Right forelimb (tissue), 1 donor: ENCODE data around the gene PDPR.
"Not testable (repeated sequence)": the region's sequence is repeated elsewhere in the genome, so short reads cannot be mapped to it uniquely, and the experiment has no call there.

ENCODE experiments used
- DNase-seq: peaks from one replicate; pipeline ENCODE4 v3.0.0-alpha.2; 2018

The PDPR gene

GRCh38 chr16:70163596-70163995 lies 49.5 kb downstream of the PDPR start:
- no peak for DNase-seq

DNA sequence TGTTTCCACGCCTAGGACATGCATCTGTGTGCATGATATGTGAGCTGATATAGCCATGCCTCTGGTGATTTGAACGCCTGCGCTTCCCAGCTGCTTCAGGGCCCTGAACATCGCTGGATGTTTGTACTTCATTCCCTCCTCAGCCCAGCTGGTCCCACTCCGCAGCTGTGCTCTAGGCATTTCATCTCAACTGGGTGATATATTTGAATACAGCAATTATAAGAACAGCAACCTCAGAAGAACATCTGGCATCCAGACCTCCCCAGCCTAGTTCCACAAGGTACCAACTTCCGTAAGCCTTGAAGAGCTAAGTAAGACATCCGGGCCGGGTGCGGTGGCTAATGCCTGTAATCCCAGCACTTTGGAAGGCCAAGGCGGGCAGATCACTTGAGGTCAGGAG lies 52.6 kb downstream of the PDPR start:
- DNase-seq = not testable (repeated sequence)

GRCh38 chr16:70173212-70173837 lies 59.2 kb downstream of the PDPR start, which contains the start of gene CLEC18C:
CLEC18C (plus strand) TSS chr16:70173787; CDS start chr16:70174279, 492 bp downstream.
- not testable (repeated sequence) for DNase-seq

- not testable (repeated sequence) for DNase-seq
These were observed 59.8 kb downstream of the PDPR start for GRCh38 chr16:70173916-70174315.

- DNase-seq = not testable (repeated sequence)
These were observed 60.3 kb downstream of the PDPR start for GRCh38 chr16:70174387-70174932.

- DNase-seq = not testable (repeated sequence)
These were observed 73.9 kb downstream of the PDPR start for GRCh38 chr16:70187858-70188607.

- peak; percentile 53 for DNase-seq
These were observed 74.4 kb downstream of the PDPR start for GRCh38 chr16:70188608-70188915.

GRCh38 chr16:70190574-70190973 lies 76.4 kb downstream of the PDPR start:
- not testable (repeated sequence) for DNase-seq

- not testable (repeated sequence) for DNase-seq
These were observed 82.7 kb downstream of the PDPR start for GRCh38 chr16:70196683-70197300.

GRCh38 chr16:70197611-70198010 lies 83.5 kb downstream of the PDPR start:
- DNase-seq = not testable (repeated sequence)

GRCh38 chr16:70198230-70198629 lies 84.1 kb downstream of the PDPR start:
- not testable (repeated sequence) for DNase-seq

GRCh38 chr16:70198666-70199065 lies 84.5 kb downstream of the PDPR start:
- DNase-seq = not testable (repeated sequence)

DNA sequence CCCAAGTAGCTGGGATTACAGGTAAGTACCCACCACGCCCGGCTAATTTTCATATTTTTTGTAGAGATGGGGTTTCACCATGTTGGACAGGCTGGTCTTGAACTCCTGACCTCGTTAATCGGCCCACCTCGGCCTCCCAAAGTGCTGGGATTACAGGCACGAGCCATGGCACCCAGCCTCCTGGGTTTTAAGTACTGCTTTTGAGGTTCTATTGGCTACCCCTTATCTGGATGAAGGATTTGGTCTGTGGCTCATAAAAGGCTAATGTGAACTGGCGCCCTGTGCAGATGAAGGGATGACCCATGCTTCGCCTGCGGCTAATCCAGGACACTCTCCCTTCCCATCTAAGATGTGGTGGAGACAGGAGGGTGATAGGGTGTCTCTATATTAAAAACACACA lies 85.0 kb downstream of the PDPR start:
- DNase-seq = not testable (repeated sequence)

DNA sequence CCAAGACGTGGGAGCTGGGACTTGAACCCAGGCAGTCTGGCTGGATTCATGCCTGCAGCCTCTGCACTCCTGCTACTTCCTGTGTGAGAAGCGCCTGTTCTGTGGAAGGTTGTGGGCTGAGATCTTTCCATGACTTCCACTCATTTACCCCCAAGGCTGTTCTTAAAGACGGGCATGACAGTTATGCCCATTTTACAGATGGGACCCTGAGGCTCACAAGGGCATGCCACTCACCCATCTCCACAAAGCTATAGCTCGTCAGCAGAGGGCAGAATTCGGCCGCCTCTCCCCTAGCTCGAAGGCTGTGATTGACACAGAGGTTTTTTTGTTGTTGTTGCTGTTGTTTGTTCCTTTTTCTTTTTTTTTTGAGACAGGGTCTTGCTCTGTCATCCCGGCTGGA lies 85.9 kb downstream of the PDPR start:
- not testable (repeated sequence) for DNase-seq

GRCh38 chr16:70203508-70203907 lies 89.4 kb downstream of the PDPR start:
- DNase-seq = not testable (repeated sequence)

DNA sequence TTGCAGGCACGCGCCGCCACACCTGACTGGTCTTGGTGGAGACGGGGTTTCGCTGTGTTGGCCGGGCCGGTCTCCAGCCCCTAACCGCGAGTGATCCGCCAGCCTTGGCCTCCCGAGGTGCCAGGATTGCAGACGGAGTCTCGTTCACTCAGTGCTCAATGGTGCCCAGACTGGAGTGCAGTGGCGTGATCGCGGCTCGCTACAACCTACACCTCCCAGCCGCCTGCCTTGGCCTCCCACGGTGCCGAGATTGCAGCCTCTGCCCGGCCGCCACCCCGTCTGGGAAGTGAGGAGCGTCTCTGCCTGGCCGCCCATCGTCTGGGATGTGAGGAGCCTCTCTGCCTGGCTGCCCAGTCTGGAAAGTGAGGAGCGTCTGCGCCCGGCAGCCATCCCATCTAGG lies 89.9 kb downstream of the PDPR start:
- not testable (repeated sequence) for DNase-seq

DNA sequence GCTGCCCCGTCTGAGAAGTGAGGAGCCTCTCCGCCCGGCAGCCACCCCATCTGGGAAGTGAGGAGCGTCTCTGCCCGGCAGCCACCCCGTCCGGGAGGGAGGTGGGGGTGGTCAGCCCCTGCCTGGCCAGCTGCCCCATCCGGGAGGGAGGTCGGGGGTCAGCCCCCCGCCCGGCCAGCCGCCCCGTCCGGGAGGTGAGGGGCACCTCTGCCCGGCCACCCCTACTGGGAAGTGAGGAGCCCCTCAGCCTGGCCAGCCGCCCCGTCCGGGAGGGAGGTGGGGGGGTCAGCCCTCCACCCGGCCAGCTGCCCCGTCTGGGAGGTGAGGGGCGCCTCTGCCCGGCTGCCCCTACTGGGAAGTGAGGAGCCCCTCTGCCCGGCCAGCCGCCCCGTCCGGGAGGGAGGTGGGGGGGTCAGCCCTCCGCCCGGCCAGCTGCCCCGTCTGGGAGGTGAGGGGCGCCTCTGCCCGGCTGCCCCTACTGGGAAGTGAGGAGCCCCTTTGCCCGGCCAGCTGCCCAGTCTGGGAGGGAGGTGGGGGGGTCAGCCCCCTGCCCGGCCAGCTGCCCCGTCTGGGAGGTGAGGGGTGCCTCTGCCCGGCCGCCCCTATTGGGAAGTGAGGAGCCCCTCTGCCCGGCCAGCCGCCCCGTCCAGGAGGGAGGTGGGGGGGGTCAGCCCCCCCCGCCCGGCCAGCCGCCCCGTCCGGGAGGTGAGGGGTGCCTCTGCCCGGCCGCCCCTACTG lies 90.7 kb downstream of the PDPR start:
- DNase-seq = not testable (repeated sequence)

DNA sequence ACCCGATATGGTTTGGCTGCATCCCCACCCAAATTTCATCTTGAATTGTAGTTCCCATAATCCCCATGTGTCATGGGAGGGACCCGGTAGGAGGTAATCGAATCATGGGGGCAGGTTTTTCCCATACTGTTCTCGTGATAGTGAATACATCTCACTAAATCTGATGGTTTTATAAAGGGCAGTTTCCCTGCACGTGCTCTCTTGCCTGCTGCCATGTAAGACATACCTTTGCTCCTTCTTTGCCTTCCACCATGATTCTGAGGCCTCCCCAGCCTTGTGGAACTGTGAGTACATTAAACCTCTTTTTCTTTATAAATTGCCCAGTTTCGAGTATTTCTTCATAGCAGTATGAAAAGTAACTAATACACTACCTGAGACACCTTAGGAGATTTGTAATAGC lies 92.2 kb downstream of the PDPR start:
- DNase-seq = not testable (repeated sequence)
